Esophagus squamous epithelium (tissue), 4 donors: ENCODE results near the gene CEP290.
"Not testable (repeated sequence)": the region's sequence is repeated elsewhere in the genome, so short reads cannot be mapped to it uniquely, and the experiment has no call there.

ENCODE experiments used
- POLR2A ChIP-seq, 4 donors: fragments of 450-650 bp; IDR thresholded peaks; one replicate each; pipeline ENCODE4 v1.6.1; 2017; ENCODE audit warnings: antibody characterized with exemption in 4 of 4, mild to moderate bottlenecking in 4 of 4, moderate library complexity in 3 of 4
- TF ChIP-seq, protein P1 (sequence below), 6 experiments: fragments of 450-650 bp in 4 of 6; fragments of 200-600 bp in 2 of 6; sonication (generic) in 2 of 6; IDR thresholded peaks; one replicate each; pipeline ENCODE4 v1.5.1; 2016 to 2019; ENCODE audit warnings: antibody characterized with exemption in 6 of 6, mild to moderate bottlenecking in 4 of 6, moderate library complexity in 4 of 6

DNA sequence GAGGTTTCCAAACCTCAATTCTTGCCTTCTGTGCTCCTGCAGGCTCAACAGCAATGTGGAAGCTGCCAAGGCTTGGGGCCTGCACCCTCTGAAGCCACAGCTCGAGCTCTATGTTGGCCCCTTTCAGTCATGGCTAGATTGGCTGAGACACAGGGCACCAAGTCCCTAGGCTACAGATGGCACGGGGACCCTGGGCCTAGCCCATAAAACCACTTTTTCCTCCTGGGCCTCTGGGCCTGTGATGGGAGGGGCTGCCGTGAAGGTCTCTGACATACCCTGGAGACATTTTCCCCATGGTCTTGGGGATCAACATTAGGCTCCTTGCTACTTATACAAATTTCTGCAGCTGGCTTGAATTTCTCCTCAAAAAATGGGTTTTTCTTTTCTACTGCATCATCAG is 110.7 kb downstream of the CEP290 start:
- TF ChIP-seq, protein P1, sequence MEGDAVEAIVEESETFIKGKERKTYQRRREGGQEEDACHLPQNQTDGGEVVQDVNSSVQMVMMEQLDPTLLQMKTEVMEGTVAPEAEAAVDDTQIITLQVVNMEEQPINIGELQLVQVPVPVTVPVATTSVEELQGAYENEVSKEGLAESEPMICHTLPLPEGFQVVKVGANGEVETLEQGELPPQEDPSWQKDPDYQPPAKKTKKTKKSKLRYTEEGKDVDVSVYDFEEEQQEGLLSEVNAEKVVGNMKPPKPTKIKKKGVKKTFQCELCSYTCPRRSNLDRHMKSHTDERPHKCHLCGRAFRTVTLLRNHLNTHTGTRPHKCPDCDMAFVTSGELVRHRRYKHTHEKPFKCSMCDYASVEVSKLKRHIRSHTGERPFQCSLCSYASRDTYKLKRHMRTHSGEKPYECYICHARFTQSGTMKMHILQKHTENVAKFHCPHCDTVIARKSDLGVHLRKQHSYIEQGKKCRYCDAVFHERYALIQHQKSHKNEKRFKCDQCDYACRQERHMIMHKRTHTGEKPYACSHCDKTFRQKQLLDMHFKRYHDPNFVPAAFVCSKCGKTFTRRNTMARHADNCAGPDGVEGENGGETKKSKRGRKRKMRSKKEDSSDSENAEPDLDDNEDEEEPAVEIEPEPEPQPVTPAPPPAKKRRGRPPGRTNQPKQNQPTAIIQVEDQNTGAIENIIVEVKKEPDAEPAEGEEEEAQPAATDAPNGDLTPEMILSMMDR (IDR thresholded peaks at IDR 0.05) = not testable (repeated sequence)
- not testable (repeated sequence) for TF ChIP-seq POLR2A (IDR thresholded peaks at IDR 0.05)
